IMR-90 (cell line): ENCODE results near the gene DNM3.

Experiments
- MXI1 ChIP-seq: IDR thresholded peaks from 2 replicates; pipeline ENCODE4 v1.6.1; 2012; ENCODE audit warnings: low read depth, mild to moderate bottlenecking, low read length, moderate library complexity, borderline replicate concordance
- TF ChIP-seq, protein P1 (sequence below): conservative IDR thresholded peaks from 2 replicates; pipeline ENCODE4 v1.5.1; 2012; ENCODE audit warnings: mild to moderate bottlenecking, low read depth, low read length, improper control_type of control experiment

DNA sequence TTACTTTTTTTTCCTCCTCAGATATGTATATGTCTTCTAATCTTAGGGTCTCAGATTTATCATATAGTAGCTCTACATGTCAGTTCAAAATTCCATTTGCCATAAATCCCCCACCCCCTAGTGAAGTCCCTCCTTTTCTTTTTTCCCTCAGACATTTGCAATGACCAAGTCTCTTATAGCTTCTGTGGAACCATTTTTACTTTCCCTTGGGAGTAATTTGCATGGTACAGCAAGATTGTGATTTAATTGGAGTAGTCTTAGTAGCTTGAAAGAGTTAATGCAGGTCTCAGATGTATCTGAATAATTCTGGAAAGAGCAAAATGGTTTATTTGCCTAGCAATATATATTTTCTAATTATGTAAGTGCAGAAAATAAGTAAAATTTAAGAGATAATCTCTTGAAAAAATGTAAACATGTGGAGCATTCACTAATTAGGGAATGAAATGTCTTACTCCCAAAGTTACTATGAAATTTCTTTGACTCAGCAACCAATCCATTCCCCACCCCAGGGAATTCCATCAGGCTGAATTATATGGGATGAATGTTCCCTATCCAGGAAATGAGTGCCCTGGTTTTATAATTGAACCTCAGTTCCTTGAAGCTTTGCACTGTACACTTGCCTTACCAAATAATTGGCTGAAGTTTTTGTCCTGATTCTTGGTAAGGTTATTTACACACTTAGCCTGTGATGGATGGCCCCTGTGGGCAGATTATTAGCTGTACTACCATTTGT is 267.0 kb downstream of the DNM3 start:
- TF ChIP-seq, protein P1, sequence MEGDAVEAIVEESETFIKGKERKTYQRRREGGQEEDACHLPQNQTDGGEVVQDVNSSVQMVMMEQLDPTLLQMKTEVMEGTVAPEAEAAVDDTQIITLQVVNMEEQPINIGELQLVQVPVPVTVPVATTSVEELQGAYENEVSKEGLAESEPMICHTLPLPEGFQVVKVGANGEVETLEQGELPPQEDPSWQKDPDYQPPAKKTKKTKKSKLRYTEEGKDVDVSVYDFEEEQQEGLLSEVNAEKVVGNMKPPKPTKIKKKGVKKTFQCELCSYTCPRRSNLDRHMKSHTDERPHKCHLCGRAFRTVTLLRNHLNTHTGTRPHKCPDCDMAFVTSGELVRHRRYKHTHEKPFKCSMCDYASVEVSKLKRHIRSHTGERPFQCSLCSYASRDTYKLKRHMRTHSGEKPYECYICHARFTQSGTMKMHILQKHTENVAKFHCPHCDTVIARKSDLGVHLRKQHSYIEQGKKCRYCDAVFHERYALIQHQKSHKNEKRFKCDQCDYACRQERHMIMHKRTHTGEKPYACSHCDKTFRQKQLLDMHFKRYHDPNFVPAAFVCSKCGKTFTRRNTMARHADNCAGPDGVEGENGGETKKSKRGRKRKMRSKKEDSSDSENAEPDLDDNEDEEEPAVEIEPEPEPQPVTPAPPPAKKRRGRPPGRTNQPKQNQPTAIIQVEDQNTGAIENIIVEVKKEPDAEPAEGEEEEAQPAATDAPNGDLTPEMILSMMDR, result no peak
- TF ChIP-seq MXI1, result no peak
